PC-9 (cell line): Measurements from ENCODE around the gene KRTAP5-10.
"Not testable (repeated sequence)": the region's sequence is repeated elsewhere in the genome, so short reads cannot be mapped to it uniquely, and the experiment has no call there.

Experiments used
- CTCF ChIP-seq: fragments of 200-600 bp; sonication (generic); conservative IDR thresholded peaks from 2 replicates; pipeline ENCODE4 v1.6.1; 2017; ENCODE audit warnings: mixed run types, antibody characterized with exemption, mild to moderate bottlenecking, moderate library complexity
- EZH2 ChIP-seq: fragments of 200-600 bp; sonication (generic); IDR thresholded peaks from 2 replicates; pipeline ENCODE4 v1.8.0; 2017; ENCODE audit warnings: antibody characterized with exemption, low read depth

- not testable (repeated sequence) for TF ChIP-seq EZH2, CTCF
Measured at GRCh38 chr11:71582969-71583368, 17.6 kb downstream of the KRTAP5-10 start.
